TTC549 (cell line): ENCODE data around the gene ATP9B.
"Not testable (repeated sequence)": the region's sequence is repeated elsewhere in the genome, so short reads cannot be mapped to it uniquely, and the experiment has no call there.

ENCODE experiments used
- FAIRE-seq: peaks from 2 replicates; lab custom pipeline; 2012; peaks lifted over from hg19 to GRCh38; lab: Jason Lieb, UNC

ATP9B gene

GRCh38 chr18:79147014-79147413, 77.8 kb downstream of the ATP9B start:
- no peak for FAIRE-seq

- FAIRE-seq, result no peak
Measured at GRCh38 chr18:79151191-79151590, 82.0 kb downstream of the ATP9B start.

GRCh38 chr18:79156327-79156726, 87.1 kb downstream of the ATP9B start:
- no peak for FAIRE-seq

GRCh38 chr18:79164706-79165105, 95.5 kb downstream of the ATP9B start:
- FAIRE-seq, result no peak

- no peak for FAIRE-seq
Measured at GRCh38 chr18:79166702-79167101, 97.5 kb downstream of the ATP9B start.

- FAIRE-seq, result no peak
Measured at GRCh38 chr18:79167526-79168190, 98.5 kb downstream of the ATP9B start.

- no peak for FAIRE-seq
Measured at GRCh38 chr18:79169958-79170555, 100.9 kb downstream of the ATP9B start.

GRCh38 chr18:79172331-79172730, 103.1 kb downstream of the ATP9B start:
- FAIRE-seq, result not testable (repeated sequence)

GRCh38 chr18:79173742-79174141, 104.5 kb downstream of the ATP9B start:
- no peak for FAIRE-seq

GRCh38 chr18:79178113-79178531, 108.9 kb downstream of the ATP9B start:
- no peak for FAIRE-seq

- no peak for FAIRE-seq
Measured at GRCh38 chr18:79182047-79182713, 113.0 kb downstream of the ATP9B start.

GRCh38 chr18:79185648-79186047, 116.5 kb downstream of the ATP9B start:
- no peak for FAIRE-seq

GRCh38 chr18:79186649-79187048, 117.5 kb downstream of the ATP9B start:
- no peak for FAIRE-seq

- FAIRE-seq, result no peak
Measured at GRCh38 chr18:79187532-79188277, 118.5 kb downstream of the ATP9B start.

GRCh38 chr18:79191418-79191817, 122.2 kb downstream of the ATP9B start:
- FAIRE-seq, result no peak

- no peak for FAIRE-seq
Measured at GRCh38 chr18:79191956-79192355, 122.8 kb downstream of the ATP9B start.

- no peak for FAIRE-seq
Measured at GRCh38 chr18:79193826-79194225, 124.6 kb downstream of the ATP9B start.

GRCh38 chr18:79195716-79196683, 126.8 kb downstream of the ATP9B start:
- no peak for FAIRE-seq

- no peak for FAIRE-seq
Measured at GRCh38 chr18:79197531-79197930, 128.3 kb downstream of the ATP9B start.

GRCh38 chr18:79199691-79200374, 130.6 kb downstream of the ATP9B start:
- no peak for FAIRE-seq
